NOMO-1 treated with dmso at 0.1 percent for 144 hours (cell line): Measurements from ENCODE around the gene MYO1A.

Experiments
- DNase-seq: peaks from one replicate; lab custom pipeline; 2025; ENCODE audit not compliant: unreplicated experiment; lab: John Stamatoyannopoulos, UW

The MYO1A gene

DNA sequence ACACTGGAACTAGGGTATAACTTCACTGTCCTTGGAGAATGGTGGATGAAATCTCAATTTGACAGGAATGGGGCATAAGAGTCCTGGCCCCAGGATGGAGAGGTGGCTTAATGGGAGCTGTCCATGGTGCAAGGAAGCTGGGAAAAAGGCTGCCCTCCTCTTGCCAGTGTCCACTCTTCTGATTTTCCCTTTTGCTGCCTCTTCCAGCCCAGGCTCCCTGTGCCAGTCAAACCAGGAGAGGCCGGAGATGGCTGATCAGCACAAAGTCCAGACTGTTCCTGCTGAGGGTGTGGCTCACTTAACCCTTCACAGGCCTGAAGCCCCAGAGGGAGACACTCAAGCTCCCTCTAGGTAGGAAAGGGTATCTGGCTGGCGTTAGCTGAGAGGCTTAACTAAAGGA, at the start of gene MYO1A:
MYO1A (minus strand) TSS at position 240 of the 400 bp plus-strand sequence. CDS start 1,806 bp downstream, outside the sequence.
- DNase-seq, result no peak

DNA sequence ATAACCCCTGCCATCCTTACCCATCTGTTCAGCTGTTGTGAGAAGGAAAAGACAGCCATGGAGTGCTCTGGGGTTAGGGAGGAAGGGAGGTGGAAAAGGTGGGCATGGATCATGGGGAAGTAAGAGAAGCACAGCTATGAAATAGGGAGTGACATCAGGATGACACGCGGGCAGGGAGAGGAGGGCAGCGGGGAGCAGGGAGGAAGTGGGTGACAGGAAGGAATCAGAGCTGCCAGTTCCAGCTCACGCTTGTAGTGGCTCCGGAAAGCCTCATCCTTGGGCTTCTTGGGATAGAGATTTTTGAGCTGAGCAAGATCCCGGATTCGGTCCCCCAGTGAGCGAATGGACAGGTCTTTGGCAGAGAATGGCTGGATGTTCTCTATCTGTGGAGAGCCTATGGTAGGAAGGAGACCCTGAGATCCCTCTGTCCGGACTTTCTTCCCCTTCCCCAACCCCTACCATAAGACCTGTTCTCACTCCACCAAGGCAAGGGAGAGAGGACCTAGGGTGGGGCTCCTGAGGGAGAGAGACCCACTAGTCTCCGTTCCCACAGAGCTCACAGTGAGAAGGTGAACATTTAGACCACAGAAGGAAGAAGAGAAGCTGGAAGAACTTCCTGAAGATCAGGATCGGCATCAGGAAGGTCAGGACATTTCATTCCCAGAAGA, 49.3 kb upstream of the MYO1A start:
- no peak for DNase-seq

DNA sequence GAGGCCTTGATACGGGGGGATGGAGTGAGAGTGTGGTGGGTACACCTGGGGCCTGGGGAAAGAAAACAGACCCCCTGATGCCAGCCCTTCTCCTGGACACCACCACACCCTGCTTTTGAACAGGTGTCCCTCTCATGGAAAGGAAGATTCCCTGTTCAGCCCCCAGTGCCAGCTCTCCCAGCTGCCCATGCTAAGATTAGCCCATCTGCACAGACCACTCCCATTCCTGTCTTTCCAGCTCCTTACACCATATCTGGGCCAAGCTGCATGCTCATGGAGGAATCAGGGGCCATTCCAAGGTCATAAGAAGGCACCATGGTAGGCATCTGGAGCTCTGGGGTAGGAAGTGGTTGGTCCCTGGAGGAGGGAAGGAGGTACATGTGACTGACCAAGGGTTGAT, 48.6 kb upstream of the MYO1A start:
- DNase-seq, result no peak

DNA sequence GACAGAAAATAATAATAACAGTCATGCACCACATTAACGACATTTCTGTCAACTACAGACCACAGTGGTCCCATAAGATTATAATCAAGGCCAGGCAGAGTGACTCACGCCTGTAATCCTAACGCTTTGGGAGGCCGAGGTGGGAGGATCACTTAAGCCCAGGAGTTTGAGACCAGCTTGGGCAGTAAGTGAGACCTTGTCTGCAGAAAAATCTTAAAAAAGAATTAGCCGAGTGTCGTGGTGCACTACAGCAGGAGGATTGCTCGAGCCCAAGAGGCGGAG, 47.6 kb upstream of the MYO1A start:
- DNase-seq, result no peak

DNA sequence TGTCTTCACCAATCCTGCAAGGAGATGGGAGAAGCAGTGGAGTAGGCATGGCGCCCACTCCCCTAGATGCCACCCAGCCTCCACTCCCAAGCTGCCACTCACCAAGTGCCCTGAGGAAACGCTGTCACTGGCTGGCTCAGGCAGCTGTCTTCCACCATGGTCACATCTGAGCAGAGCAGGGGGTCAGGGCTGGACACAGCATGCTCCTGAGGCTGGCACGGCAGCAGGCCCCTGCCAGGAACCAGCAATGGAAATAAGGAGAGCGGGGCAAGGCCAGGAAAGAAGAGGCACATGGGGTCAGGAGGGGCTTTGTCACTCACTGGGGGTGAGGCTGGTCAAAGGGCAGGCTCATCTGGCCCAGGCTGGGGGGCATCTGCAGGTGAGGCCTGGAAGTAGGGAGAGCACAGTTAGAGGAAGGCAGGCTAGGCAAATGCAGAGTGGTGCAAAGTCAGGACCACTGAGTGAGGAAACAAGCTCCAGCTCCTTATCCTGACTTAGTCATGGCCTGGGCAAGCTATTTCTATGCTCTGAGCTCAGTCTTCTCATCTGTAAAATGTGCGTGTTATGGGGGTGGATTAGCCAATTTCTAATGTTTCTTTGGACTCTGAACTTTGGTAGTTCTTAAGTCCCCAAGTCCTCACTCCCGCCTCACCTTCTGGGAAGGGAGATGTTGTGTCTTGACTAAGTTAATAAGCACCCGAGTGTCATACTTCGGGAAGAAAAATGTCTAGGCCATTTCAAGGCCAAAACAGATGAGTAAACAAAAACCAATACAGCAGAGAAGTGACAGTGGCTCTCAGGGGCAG, 47.0 kb upstream of the MYO1A start:
- no peak for DNase-seq

DNA sequence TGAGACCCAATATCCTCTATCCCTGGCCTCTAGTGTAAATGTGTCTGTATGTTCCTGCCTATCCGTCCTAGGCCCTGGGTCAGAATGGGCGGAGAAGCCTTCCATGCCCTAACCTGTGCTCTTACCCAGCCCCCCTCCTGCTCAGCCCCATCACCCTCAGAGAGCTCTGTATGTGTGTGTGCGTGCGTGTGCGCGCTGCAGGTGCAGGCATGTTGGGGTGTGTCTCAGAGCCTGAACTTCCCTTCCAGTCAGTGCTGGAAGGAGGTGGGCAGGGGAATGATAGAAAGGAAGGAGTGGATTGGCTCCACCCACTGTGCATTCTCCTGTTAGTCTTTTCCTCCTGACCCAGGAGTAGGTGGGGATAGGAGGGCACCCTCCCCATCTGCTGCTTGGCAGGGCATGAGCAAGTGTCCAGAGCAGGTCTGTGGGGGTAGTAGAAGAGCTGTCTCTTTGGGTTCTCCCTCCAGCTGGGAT, 46.2 kb upstream of the MYO1A start:
- no peak for DNase-seq

DNA sequence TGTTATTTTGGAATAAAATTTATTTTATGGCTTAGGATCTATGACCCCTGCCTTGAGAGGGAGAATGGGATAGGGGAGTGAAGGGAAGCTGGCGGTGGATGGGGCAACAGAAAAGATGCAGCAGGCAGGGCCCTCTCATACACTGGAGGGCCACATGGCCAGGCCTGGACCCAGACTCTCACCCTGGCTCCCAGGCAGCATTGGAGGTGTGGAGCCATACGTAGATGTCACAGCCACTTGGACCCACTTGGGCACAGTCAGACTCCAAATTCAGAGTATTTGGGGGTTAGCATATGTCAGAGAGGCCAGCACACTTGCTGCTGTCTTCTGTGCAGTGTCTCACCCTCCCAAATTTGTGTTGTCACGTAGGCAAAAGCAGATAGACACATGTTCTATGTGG, 45.5 kb upstream of the MYO1A start:
- DNase-seq, result no peak

DNA sequence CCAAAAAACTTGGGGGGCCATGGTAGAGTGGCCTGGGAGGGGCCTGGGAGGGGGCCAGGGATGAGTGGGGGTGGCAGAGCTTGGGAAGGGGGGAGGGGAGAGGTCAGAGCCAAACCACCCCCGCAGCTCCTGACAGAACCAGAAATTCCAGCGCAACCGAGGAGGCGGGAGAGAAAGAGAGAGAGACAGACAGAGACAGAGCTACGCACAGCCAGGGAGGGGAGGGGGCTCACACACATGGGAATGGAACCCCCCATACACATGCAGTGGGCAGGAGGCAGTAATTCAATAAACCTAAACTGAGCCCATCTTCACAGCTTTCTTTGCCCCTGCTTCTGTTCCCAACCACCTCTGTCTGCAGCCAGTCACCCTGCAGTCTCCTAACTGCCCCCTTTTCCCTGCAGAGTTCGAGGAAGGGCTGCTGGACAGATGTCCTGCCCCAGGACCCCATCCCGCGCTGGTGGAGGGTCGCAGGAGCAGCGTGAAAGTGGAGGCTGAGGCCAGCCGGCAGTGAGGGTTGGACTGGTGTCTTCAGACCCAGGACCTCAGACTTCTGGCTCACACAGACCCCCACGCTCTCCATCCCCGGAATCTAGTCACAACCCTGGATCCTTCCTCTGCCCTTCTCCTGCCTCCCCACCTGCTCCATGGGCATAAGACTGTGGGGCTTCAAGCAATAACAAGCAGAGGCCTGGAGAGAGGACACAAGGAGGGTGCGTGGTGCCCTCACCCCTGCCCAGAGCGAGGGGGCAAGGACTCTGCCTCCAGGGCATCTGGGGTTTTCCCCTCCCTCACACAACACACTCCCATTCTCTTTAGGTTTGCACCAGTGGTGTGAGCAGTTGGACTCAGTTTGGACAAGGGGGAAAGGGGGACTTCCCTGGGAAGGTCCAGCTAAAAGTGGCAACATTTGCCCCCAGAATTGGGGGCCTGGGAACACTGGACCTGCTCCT, 44.6 kb upstream of the MYO1A start:
- no peak for DNase-seq

DNA sequence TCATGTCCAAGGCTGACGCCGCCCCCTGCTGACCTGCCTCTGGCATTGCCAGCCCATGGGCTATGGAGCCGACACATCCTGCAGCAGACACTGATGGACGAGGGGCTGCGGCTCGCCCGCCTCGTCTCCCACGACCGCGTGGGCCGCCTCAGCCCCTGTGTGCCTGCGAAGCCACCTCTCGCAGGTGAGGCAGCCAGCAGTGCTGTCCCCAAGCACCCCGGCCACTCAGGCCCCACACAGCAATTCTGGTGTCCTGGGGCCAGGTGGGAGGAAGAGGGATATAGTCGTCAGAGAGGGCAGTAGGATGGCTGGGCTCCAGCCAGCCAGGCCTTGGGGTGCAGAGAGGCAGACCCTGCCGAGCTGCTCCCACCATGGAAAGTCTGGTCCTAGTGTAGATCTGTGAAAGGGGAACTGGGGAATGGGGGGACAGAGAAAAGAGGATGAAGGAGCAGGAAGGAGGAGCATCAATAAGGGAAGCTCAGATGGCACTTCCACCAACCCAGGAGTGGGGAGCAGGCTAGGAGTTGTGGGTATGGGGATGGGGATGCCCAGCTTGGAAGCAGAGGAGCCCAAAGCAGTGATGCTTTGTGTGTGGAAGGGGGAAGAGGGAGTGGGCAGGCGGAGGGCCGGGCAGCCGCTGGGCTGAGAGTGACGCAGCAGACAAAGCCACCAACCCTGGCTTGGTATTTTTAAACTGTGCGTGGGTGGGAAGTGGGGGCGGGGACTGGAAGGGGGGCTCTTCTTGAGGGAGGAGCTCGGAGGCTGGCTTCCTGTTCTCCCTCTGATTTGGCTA, 43.7 kb upstream of the MYO1A start:
- no peak for DNase-seq

DNA sequence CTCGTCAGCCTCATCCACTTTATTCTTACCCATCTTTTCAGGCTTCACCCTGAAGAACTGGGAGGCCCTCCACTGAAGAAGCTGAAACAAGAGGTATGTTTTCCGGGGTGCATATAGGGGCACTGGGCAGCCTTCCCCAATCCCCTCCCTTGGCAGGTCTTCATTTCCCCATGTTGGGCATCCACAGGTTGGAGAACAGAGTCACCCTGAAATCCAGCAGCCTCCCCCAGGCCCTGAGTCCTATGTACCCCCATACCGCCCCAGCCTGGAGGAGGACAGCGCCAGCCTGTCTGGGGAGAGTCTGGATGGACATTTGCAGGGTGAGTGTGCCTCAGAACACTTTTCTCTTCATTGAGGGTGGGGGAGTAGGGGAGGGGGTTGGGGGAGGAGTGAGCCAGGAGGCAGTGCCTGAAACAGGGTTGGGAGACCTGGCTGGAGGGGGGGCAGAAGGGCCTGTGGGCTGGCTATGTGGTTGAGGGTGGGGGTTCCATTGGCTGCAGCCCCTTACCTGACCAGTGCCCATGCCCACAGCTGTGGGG, 43.0 kb upstream of the MYO1A start:
- DNase-seq, result no peak

DNA sequence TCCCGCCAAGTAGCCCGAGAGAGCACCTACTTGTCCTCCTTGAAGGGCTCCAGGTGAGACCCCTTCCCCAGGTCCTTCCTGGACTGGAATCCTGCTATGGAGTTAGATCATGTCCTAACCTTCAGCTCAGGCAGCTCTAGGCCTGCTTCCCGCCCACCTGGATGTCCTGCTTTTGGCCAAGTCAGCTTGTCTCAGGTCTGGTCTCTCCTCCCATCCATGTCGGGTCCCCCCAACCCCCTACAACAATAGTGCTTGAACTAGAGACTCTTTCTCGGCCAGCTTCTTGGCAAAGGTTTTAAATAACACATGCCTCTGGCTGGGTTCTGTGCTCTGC, 42.6 kb upstream of the MYO1A start:
- DNase-seq, result no peak

DNA sequence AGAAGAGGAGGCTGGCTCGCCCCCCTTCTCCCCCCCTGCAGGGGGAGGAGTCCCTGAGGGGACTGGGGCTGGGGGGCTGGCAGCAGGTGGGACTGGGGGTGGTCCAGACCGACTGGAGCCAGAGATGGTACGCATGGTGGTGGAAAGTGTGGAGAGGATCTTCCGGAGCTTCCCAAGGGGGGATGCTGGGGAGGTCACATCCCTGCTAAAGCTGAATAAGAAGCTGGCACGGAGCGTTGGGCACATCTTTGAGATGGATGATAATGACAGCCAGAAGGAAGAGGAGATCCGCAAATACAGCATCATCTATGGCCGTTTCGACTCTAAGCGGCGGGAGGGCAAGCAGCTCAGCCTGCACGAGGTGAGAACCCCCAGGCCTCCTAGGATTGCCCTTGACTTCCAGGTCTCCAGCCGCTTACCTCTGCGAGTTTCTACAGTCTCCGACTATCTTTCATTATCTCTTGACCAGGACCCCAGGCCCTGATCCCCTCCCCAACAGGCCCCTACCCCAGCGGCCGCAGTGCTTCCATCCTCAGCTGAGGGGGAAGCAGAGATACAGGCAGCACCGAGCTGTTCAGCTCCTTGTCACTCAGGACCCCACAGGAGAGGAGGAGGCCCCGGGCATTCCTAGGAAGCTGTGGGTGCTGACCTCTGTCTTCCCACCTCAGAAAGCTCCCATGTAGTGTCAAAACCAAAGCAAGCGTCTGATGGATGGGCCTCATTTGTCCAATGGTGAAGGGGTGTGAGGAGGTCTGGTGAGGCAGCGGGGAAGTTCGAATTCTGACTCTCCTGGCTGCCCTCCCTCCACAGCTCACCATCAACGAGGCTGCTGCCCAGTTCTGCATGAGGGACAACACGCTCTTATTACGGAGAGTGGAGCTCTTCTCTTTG, 42.0 kb upstream of the MYO1A start:
- no peak for DNase-seq

DNA sequence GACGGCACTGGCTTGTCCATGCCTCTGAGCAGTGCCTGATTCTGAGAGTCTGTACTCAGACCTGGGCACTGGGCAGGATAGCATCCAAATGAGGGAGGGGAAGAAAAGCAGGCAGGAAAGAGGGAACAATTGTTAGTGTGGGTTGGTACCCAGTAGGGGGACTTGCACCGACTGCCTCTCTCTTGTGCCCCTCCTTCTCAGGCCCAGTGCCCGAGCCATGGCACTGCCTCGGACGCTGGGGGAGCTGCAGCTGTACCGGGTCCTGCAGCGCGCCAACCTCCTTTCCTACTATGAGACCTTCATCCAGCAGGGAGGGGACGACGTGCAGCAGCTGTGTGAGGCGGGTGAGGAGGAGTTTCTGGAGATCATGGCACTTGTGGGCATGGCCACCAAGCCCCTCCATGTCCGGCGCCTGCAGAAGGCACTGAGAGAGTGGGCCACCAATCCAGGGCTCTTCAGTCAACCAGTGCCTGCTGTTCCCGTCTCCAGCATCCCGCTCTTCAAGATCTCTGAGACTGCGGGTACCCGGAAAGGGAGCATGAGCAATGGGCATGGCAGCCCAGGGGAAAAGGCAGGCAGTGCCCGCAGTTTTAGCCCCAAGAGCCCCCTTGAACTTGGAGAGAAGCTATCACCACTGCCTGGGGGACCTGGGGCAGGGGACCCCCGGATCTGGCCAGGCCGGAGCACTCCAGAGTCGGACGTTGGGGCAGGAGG, 41.2 kb upstream of the MYO1A start:
- no peak for DNase-seq

DNA sequence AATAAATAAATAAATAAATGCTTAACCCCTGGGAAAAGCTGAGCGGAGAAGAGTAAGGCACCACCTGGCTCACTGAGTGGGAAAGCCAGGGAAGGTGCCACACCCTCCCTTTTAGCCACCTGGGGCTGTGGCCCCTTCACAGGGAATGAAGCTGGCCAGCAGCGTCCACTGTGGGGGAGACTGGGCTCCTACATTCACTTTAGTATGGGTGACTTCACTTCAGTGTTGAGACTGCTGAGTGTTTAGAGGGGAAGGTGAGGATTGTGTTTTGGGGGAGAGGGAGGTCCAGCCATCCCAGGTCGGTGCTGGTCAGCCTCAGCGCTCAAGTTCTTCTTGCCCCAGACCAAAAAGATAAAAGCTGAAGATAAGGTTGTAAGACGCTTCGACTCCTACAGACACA, 40.6 kb upstream of the MYO1A start:
- no peak for DNase-seq

DNA sequence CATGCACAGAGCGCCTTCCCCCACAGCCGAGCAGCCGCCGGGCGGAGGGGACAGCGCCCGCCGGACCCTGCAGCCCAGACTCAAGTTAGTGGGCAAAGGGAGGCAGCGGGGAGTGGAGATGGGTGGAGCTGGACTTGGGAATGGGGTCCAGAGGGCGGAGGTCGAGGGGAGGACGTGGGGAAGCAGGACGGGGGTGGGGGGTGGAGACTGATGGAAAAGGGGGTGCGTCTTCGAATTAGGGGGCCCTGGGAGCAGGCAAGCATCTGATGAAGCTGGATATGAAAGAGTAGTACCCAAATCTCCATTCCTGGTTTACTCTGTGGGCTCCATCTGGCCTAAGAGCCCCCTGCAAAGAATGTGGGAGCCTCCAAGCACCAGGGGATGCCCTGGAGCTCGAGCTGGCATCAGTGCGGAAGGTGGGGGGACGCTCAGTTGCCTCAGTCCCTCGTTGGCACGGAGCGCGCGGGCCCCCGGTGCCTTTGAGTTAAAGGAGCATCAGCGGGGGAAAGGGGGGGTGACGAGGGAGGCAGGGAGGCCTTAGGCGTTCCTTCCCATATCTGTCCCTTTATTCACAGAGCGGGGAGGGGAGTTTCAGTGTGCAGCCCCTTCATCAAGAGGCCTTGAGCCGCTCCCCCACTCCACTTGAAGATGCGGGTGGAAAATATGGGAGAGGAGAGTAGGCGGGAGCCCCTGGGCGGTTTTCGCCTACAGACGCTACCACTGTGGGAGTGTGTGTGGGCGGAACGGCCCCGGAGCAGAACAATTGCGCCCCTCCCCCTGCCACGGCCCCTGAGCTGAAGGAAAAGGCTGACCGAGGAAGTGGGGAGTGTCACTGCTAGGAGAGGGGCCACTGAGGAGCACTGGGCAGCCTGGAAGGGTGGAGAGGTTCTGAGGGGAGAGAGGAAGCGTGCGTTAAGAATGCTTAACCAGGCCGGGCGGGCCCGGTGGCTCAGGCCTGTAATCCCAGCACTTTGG, 39.6 kb upstream of the MYO1A start:
- DNase-seq, result peak; percentile 39

DNA sequence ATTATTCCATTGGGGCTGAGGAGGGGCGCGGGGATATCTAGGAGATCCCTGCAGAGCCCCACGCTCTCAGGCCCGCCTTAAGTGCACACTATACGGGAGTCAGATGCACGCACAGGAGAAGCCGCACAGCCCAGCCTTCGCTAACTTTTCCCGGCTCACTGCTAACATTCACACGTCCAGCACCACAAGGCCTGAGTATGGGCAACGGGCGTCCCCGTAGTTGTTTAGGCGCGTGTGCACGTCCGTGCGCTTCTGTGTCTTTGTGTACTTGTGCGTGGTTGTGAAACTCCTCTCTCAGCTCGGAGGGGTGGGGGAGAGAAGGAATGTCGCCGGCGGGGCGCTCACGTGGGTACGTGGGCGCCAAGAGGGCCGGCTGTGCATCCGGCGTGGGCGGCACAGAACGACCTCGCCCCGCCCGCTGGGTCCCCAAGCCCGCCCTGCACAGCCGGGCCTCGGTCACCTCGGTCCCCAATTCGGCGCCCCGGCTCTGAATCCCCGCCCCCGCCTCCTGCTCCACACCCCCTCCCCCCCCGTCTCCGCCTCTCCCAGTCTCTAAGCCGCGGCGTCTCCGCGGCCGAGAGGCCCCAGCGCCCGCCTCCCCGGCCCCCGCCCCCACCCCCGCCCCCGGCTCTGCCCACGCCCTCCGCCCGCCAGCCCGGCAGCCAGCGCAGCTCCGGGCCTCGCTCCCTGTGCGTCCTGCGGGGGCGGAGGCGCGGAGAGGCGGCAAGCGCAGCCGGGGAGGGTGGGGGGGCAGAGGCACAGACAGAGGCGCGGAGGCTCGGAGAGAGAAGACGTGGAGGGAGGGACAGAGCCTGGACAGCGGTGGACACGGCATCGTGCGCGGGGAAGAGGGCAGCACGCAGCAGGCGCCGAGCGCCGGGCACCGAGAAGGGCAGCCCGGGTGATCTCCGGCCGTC, 38.7 kb upstream of the MYO1A start, which contains the start of gene NAB2:
NAB2 (plus strand) TSS at position 761 of the 917 bp plus-strand sequence. CDS start 158 bp downstream, outside the sequence.
- DNase-seq, result peak; percentile 93
